Activated naive CD8-positive, alpha-beta T cell treated with anti-CD3 and anti-CD28 coated beads, Interleukin-2, amount 10 ng/mL, durations not matched to agents 7 days and 5 days (primary cell): ENCODE data around the gene ARHGAP12. TPM values are rescaled to one million over a fixed set of nuclear protein-coding genes. Genes with fewer than 3 reads are reported as not detected.

ENCODE experiments used
- ATAC-seq: fragments of 150-1000 bp; cut with Tn5 transposase; one replicate; pipeline ENCODE4 v1.10.0; 2021; ENCODE audit warnings: low read depth, moderate library complexity
- POLR2A ChIA-PET: fragments of 350-600 bp; sonication (Branson Sonifier 250); formaldehyde crosslinking; loops from one replicate; lab custom pipeline; 2021; ENCODE audit warnings: antibody characterized with exemption; lab: Charles Lee
- DNase-seq: peaks from one replicate; pipeline ENCODE4 v3.0.0; 2021
- H3K27ac Mint-ChIP-seq: one replicate; pipeline ENCODE4 v1.8.0; 2022; ENCODE audit warnings: mild to moderate bottlenecking, mixed read lengths
- H3K27me3 Mint-ChIP-seq: one replicate; pipeline ENCODE4 v1.8.0; 2022; ENCODE audit warnings: mild to moderate bottlenecking, moderate library complexity, mixed read lengths
- H3K36me3 Mint-ChIP-seq: one replicate; pipeline ENCODE4 v1.8.0; 2021; ENCODE audit warnings: mild to moderate bottlenecking, mixed read lengths
- H3K4me1 Mint-ChIP-seq: one replicate; pipeline ENCODE4 v1.8.0; 2021; ENCODE audit warnings: mixed read lengths
- H3K4me3 Mint-ChIP-seq: one replicate; pipeline ENCODE4 v1.8.0; 2022; ENCODE audit warnings: mild to moderate bottlenecking, moderate library complexity, mixed read lengths
- H3K9me3 Mint-ChIP-seq: one replicate; pipeline ENCODE4 v1.8.0; 2021; ENCODE audit warnings: mixed read lengths
- total RNA-seq, 2 experiments: library from RNA; stranded (reverse); gene quantifications; one replicate each; pipeline ENCODE4 v1.2.3, GENCODE V29; 2021

The ARHGAP12 gene
- total RNA-seq, 2 experiments from 2014 or later: 15.0 to 15.9 TPM

GRCh38 chr10:31833753-31834152, 94.9 kb downstream of the ARHGAP12 start:
- ATAC-seq: no peak
- no peak overlapping the region for H3K4me3 Mint-ChIP-seq
- H3K27ac Mint-ChIP-seq: no peak overlapping the region
- DNase-seq: no peak
- H3K27me3 Mint-ChIP-seq: no peaks in the 10 kb centered on the region
- H3K9me3 Mint-ChIP-seq: no peaks in the 10 kb centered on the region
- H3K4me1 Mint-ChIP-seq: peaks cover 4% of the 10 kb centered on the region
- H3K36me3 Mint-ChIP-seq: no peaks in the 10 kb centered on the region
- POLR2A ChIA-PET: no interaction called here

GRCh38 chr10:31832261-31832660, 96.4 kb downstream of the ARHGAP12 start:
- POLR2A ChIA-PET: no interaction called here
- no peak overlapping the region for H3K4me3 Mint-ChIP-seq
- no peak for ATAC-seq

GRCh38 chr10:31830887-31831286, 97.7 kb downstream of the ARHGAP12 start:
- DNase-seq (no peak), ATAC-seq (no peak)
- no peak overlapping the region for H3K4me3 Mint-ChIP-seq
- H3K27me3 Mint-ChIP-seq: no peaks in the 10 kb centered on the region
- H3K27ac Mint-ChIP-seq: no peak overlapping the region
- peaks cover 2% of the 10 kb centered on the region for H3K4me1 Mint-ChIP-seq
- H3K9me3 Mint-ChIP-seq: no peaks in the 10 kb centered on the region
- H3K36me3 Mint-ChIP-seq: no peaks in the 10 kb centered on the region
- POLR2A ChIA-PET: no interaction called here

More at GRCh38 chr10:31832261-31832660, 96.4 kb downstream of the ARHGAP12 start:
- no peak overlapping the region for H3K27ac Mint-ChIP-seq
- peaks cover 4% of the 10 kb centered on the region for H3K4me1 Mint-ChIP-seq
- no peaks in the 10 kb centered on the region for H3K27me3 Mint-ChIP-seq
- H3K9me3 Mint-ChIP-seq: no peaks in the 10 kb centered on the region
- no peak for DNase-seq
- no peaks in the 10 kb centered on the region for H3K36me3 Mint-ChIP-seq

GRCh38 chr10:31829776-31830175, 98.9 kb downstream of the ARHGAP12 start:
- H3K9me3 Mint-ChIP-seq: no peaks in the 10 kb centered on the region
- POLR2A ChIA-PET: no interaction called here
- ATAC-seq: no peak
- H3K27ac Mint-ChIP-seq: no peak overlapping the region
- H3K4me3 Mint-ChIP-seq: no peak overlapping the region
- H3K4me1 Mint-ChIP-seq: peaks cover 2% of the 10 kb centered on the region
- no peak for DNase-seq
- H3K27me3 Mint-ChIP-seq: no peaks in the 10 kb centered on the region
- H3K36me3 Mint-ChIP-seq: no peaks in the 10 kb centered on the region

GRCh38 chr10:31823358-31823757, 105.3 kb downstream of the ARHGAP12 start:
- POLR2A ChIA-PET: no interaction called here

GRCh38 chr10:31822616-31823318, 105.9 kb downstream of the ARHGAP12 start:
- no peaks in the 10 kb centered on the region for H3K4me1 Mint-ChIP-seq
- POLR2A ChIA-PET: no interaction called here
- no peak overlapping the region for H3K27ac Mint-ChIP-seq
- ATAC-seq (no peak), DNase-seq (no peak)
- no peak overlapping the region for H3K4me3 Mint-ChIP-seq
- no peaks in the 10 kb centered on the region for H3K9me3 Mint-ChIP-seq
- H3K27me3 Mint-ChIP-seq: no peaks in the 10 kb centered on the region
- no peaks in the 10 kb centered on the region for H3K36me3 Mint-ChIP-seq

More at GRCh38 chr10:31823358-31823757, 105.3 kb downstream of the ARHGAP12 start:
- H3K9me3 Mint-ChIP-seq: no peaks in the 10 kb centered on the region
- no peaks in the 10 kb centered on the region for H3K36me3 Mint-ChIP-seq
- ATAC-seq (no peak), DNase-seq (no peak)
- no peaks in the 10 kb centered on the region for H3K27me3 Mint-ChIP-seq
- no peaks in the 10 kb centered on the region for H3K4me1 Mint-ChIP-seq
- H3K4me3 Mint-ChIP-seq: no peak overlapping the region
- H3K27ac Mint-ChIP-seq: no peak overlapping the region

- Mint-ChIP-seq H3K27me3 (no peaks in the 10 kb centered on the region), H3K9me3 (no peaks in the 10 kb centered on the region), H3K4me3 (no peak overlapping the region), H3K4me1 (no peaks in the 10 kb centered on the region), H3K36me3 (no peaks in the 10 kb centered on the region), H3K27ac (no peak overlapping the region)
- ATAC-seq (no peak), DNase-seq (no peak)
- POLR2A ChIA-PET: no interaction called here
Measured at GRCh38 chr10:31822150-31822549, 106.5 kb downstream of the ARHGAP12 start.

GRCh38 chr10:31820778-31821369, 107.8 kb downstream of the ARHGAP12 start:
- H3K9me3 Mint-ChIP-seq: no peaks in the 10 kb centered on the region

GRCh38 chr10:31820096-31820495, 108.5 kb downstream of the ARHGAP12 start:
- H3K27me3 Mint-ChIP-seq: no peaks in the 10 kb centered on the region

More at GRCh38 chr10:31820778-31821369, 107.8 kb downstream of the ARHGAP12 start:
- ATAC-seq (no peak), DNase-seq (no peak)
- no peak overlapping the region for H3K27ac Mint-ChIP-seq
- H3K27me3 Mint-ChIP-seq: no peaks in the 10 kb centered on the region
- no peak overlapping the region for H3K4me3 Mint-ChIP-seq
- no peaks in the 10 kb centered on the region for H3K36me3 Mint-ChIP-seq
- H3K4me1 Mint-ChIP-seq: no peaks in the 10 kb centered on the region
- POLR2A ChIA-PET: no interaction called here

GRCh38 chr10:31819391-31819820, 109.2 kb downstream of the ARHGAP12 start:
- no peaks in the 10 kb centered on the region for H3K9me3 Mint-ChIP-seq
- H3K27ac Mint-ChIP-seq: no peak overlapping the region
- no peaks in the 10 kb centered on the region for H3K36me3 Mint-ChIP-seq
- no peaks in the 10 kb centered on the region for H3K4me1 Mint-ChIP-seq
- DNase-seq (no peak), ATAC-seq (no peak)
- no peak overlapping the region for H3K4me3 Mint-ChIP-seq
- POLR2A ChIA-PET: no interaction called here
- no peaks in the 10 kb centered on the region for H3K27me3 Mint-ChIP-seq

More at GRCh38 chr10:31820096-31820495, 108.5 kb downstream of the ARHGAP12 start:
- ATAC-seq (no peak), DNase-seq (no peak)
- H3K4me3 Mint-ChIP-seq: no peak overlapping the region
- no peaks in the 10 kb centered on the region for H3K36me3 Mint-ChIP-seq
- H3K27ac Mint-ChIP-seq: no peak overlapping the region
- no peaks in the 10 kb centered on the region for H3K4me1 Mint-ChIP-seq
- H3K9me3 Mint-ChIP-seq: no peaks in the 10 kb centered on the region
- POLR2A ChIA-PET: no interaction called here

GRCh38 chr10:31816318-31816717, 112.3 kb downstream of the ARHGAP12 start:
- DNase-seq: no peak
- Mint-ChIP-seq H3K27ac (no peak overlapping the region), H3K36me3 (no peaks in the 10 kb centered on the region), H3K9me3 (no peaks in the 10 kb centered on the region), H3K27me3 (no peaks in the 10 kb centered on the region), H3K4me1 (no peaks in the 10 kb centered on the region), H3K4me3 (no peak overlapping the region)
- no peak for ATAC-seq
- POLR2A ChIA-PET: no interaction called here

- Mint-ChIP-seq H3K27ac (peak overlapping the region; percentile 89), H3K36me3 (peaks cover 4% of the 10 kb centered on the region), H3K4me3 (peak overlapping the region; percentile 72), H3K27me3 (no peaks in the 10 kb centered on the region), H3K4me1 (peaks cover 5% of the 10 kb centered on the region), H3K9me3 (no peaks in the 10 kb centered on the region)
- POLR2A ChIA-PET: interaction anchor here (0.6 kb wide), 1 partner anchor 1090 kb away, joined by 4 read pairs; no protein-coding TSS in a partner anchor
- DNase-seq (peak; percentile 32), ATAC-seq (peak; percentile 56)
Measured at GRCh38 chr10:31808258-31809218, 120.1 kb downstream of the ARHGAP12 start.

- DNase-seq (no peak), ATAC-seq (no peak)
- Mint-ChIP-seq H3K9me3 (no peaks in the 10 kb centered on the region), H3K4me3 (no peak overlapping the region), H3K4me1 (peaks cover 5% of the 10 kb centered on the region), H3K27ac (no peak overlapping the region), H3K36me3 (peaks cover 4% of the 10 kb centered on the region), H3K27me3 (no peaks in the 10 kb centered on the region)
- POLR2A ChIA-PET: no interaction called here
Measured at GRCh38 chr10:31804352-31804810, 124.2 kb downstream of the ARHGAP12 start.
